GM08714 (cell line): Measurements from ENCODE around the gene NRG2.
A peak's percentile ranks its signal among the peaks of the same experiment; 100 is the strongest.

Source experiments
- H3K4me3 ChIP-seq: fragments of 200-500 bp; sonication (Bioruptor generic); 2 replicates; pipeline ENCODE4 v1.5.1; 2014; ENCODE audit warnings: mild to moderate bottlenecking, low read length, inconsistent platforms
- ZNF274 ChIP-seq: IDR thresholded peaks from 2 replicates; pipeline ENCODE4 v1.6.1; 2012; ENCODE audit warnings: mild to moderate bottlenecking, low read depth, low read length

The NRG2 gene

GRCh38 chr5:139848508-139849100 is 194.5 kb downstream of the NRG2 start:
- H3K4me3 ChIP-seq, result peak overlapping the region; percentile 63; the same call in 1 of the 2 replicates
- no peak for TF ChIP-seq ZNF274

GRCh38 chr5:139847790-139848507 is 195.2 kb downstream of the NRG2 start:
- TF ChIP-seq ZNF274, result no peak
- H3K4me3 ChIP-seq, result peak overlapping the region; percentile 63; the same call in 1 of the 2 replicates

DNA sequence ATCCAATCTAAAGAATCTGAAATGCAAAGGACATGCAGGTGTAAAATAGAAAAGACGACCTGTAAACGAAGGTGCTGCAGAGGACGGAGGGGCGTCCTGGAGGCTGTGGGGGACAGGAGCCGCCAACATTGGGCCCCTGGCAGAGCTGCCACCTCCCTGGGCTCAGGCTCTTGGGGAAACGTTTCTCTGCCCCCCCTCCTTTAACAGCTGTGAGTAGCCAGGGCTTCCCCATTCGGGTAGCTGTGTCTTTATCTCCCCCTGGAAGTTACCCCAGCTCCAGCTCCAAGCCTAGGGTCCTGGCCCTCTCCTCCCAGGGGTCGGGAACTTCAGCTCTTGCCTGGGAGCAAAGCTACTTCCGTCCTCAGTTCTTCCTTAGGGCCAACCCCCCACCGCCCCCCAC is 196.0 kb downstream of the NRG2 start:
- H3K4me3 ChIP-seq, result no peak overlapping the region
- TF ChIP-seq ZNF274, result no peak

DNA sequence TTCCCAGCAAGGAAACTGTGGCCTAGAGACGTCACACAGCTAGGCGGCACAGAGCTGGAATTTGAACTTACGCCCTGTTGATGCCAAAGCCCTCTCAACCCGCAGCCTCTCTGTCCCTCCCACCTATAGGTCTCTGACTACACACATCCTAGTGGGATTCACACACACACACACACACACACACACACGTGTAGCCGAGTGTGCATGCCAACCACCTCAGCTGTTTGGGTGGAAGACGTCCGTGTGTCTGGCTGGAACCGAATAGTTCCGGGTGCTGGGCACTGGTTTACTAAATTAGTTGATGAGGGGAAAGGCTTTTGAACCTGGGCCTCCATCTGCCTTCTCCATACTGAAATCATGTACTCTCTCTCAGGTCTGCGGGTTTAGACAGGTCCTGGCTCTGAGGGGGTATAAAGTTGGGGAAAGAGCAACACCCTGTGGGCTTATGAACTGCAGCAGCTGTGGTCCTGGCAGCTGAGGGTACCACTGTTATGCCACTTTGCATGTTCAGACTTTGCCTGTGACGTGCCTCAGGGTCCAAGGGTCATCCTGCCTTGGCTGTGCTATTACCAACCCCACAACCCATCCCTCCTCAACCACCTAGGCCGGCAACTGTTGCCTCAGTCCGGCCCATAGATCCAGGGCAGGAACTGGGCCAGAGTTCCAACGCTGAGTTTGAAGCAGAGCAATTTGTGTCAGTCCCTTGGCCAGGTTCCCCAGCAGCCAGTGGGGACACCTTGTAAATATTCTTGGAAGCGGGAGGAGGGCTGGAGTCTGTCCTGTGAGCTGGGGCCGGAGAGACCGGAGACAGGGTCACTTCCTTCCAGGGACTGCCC is 197.0 kb downstream of the NRG2 start:
- H3K4me3 ChIP-seq, result no peak overlapping the region
- no peak for TF ChIP-seq ZNF274

GRCh38 chr5:139844472-139845145 is 198.5 kb downstream of the NRG2 start:
- no peak for TF ChIP-seq ZNF274
- no peak overlapping the region for H3K4me3 ChIP-seq

DNA sequence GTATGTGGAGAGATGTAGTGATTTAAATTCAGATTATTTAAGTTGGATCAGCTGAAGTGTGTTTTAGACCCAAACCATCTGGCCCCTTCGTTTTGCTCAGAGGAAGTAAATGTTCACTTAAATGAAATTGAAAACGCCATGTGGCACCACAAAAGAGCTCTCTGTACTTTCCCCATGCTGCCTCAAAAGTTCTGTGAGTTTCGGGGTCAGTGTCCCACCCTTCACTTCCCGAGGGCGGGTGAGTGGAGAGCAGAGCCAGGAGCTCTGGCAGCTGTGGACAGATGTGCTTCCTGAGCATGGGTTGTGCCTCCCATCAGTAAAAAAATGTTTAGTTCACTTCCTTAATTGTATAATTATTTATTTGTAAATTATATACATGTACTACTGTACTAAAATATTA is 199.1 kb downstream of the NRG2 start:
- H3K4me3 ChIP-seq, result no peak overlapping the region
- no peak for TF ChIP-seq ZNF274

- no peak overlapping the region for H3K4me3 ChIP-seq
- TF ChIP-seq ZNF274, result no peak
These were observed 200.8 kb downstream of the NRG2 start for GRCh38 chr5:139842321-139842720.

- H3K4me3 ChIP-seq, result no peak overlapping the region
- no peak for TF ChIP-seq ZNF274
These were observed 201.6 kb downstream of the NRG2 start for GRCh38 chr5:139841549-139841948.

DNA sequence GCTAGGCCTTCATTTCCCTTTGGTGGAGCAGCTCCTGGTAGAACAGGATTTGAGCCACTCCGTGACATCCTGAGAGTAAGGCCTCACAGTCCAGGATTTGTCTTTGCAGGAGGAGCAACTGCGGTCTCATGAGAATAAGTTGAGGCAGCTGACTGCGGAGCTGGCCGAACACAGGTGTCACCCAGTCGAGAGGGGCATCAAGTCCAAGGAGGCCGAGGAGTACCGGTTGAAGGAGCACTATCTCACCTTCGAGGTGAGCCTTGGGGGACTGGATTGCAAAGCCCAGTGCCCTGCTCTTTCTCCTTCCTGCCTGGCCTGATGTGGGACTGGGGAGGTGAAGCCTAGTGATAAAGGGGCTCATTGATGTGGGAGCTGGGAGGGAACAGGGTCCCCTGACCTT is 203.2 kb downstream of the NRG2 start:
- H3K4me3 ChIP-seq, result no peak overlapping the region
- TF ChIP-seq ZNF274, result no peak

- no peak overlapping the region for H3K4me3 ChIP-seq
- no peak for TF ChIP-seq ZNF274
These were observed 203.8 kb downstream of the NRG2 start for GRCh38 chr5:139839232-139839815.

DNA sequence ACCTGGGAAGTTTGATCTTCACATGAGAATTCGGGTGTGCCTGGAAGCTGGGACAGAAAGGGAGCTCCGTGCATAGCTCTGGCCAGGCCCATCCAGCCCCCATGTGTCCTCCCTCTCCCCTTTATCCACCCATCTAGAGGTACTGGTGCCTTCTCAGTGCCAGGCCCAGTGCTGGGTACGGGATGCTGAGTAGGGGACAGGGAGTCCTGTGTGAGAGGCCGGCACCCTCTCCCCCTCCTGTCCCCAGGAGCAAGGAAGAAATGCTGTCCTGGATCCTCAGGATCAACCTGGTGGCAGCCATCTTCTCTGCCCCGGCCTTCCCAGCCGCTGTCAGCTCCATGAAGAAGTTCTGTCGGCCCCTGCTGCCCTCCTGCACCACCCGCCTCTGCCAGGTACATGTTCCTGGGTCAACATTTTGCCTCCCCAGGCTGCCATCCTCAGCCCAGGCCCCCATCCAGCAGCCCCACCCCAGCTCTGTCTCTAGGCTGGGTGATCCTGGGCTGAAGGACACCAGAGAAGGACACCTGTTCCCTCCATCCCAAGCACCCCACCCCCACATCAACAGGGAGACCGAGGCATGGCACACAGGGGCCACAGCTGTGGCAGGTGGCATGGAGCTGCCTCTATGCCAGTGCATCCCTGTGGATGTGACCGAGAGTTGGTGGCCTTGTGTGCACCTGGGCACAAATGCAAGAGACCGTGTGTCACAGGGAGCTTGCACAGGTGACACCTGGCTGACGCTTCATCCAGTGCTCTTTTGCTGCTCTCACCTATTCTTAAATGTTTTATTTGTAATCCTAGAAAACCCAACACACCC is 204.5 kb downstream of the NRG2 start:
- no peak for TF ChIP-seq ZNF274
- H3K4me3 ChIP-seq, result no peak overlapping the region

DNA sequence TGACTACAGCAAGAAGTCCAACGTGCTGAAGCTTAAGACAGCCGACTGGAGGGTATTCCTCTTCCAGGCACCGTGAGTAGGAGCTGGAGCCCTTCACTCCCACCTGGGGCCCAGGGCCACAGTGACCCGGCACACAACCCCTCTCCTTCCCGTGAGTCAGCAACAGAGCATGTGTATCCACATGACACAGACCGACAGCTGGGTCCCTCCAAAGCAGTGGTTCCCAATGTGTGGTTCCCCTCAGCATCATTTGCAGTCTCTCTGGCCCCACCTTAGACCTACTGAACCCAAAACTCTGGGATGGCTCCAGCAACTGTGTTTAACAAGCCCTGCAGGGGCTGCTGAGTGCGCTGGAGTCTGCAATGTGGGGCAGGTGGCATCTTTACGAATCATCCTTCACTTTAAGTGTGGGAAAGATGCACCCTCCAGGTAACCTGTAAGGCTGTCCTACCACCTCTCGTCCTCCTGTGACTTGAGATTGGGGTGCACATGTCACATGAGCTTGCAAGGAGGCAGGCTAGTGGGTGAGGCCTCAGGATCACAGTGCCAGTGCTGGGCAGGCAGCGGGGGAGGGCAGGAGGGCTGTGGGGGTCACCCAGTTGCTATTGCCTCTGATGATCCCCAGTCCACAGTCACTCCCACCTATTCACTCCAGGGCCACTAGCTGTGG is 205.3 kb downstream of the NRG2 start:
- no peak for TF ChIP-seq ZNF274

More for the DNA sequence above, 205.3 kb downstream of the NRG2 start:
- H3K4me3 ChIP-seq, result no peak overlapping the region
